Neural cell (in vitro differentiated cells): Measurements from ENCODE around the gene TOB1.

Experiments used
- CTCF ChIP-seq: fragments of 450-650 bp; IDR thresholded peaks from 2 replicates; pipeline ENCODE4 v1.5.1; 2014; ENCODE audit warnings: antibody characterized with exemption, mild to moderate bottlenecking, moderate library complexity; ENCODE audit not compliant: poor library complexity, severe bottlenecking
- EP300 ChIP-seq: fragments of 450-650 bp; conservative IDR thresholded peaks from 2 replicates; pipeline ENCODE4 v1.6.1; 2014; ENCODE audit warnings: antibody characterized with exemption, mild to moderate bottlenecking, moderate library complexity; ENCODE audit not compliant: poor library complexity, severe bottlenecking
- EZH2 ChIP-seq: fragments of 200-600, 300-800 bp; shearing (Covaris generic), sonication (generic); IDR thresholded peaks from 2 replicates; pipeline ENCODE4 v1.6.1; 2014; ENCODE audit warnings: antibody characterized with exemption, low read length, borderline replicate concordance, mild to moderate bottlenecking; ENCODE audit not compliant: insufficient read depth, poor library complexity, severe bottlenecking
- MXI1 ChIP-seq: fragments of 450-650 bp; conservative IDR thresholded peaks from 2 replicates; pipeline ENCODE4 v1.6.1; 2014; ENCODE audit warnings: antibody characterized with exemption, mild to moderate bottlenecking; ENCODE audit not compliant: poor library complexity, severe bottlenecking
- POLR2AphosphoS5 ChIP-seq: IDR thresholded peaks from 2 replicates; pipeline ENCODE4 v1.6.1; 2012
- RAD21 ChIP-seq: fragments of 450-650 bp; conservative IDR thresholded peaks from 2 replicates; pipeline ENCODE4 v1.6.1; 2014; ENCODE audit warnings: antibody characterized with exemption, mild to moderate bottlenecking, moderate library complexity
- REST ChIP-seq: IDR thresholded peaks from 2 replicates; pipeline ENCODE4 v1.6.1; 2012; ENCODE audit warnings: borderline replicate concordance
- SMC3 ChIP-seq: fragments of 450-650 bp; conservative IDR thresholded peaks from 2 replicates; pipeline ENCODE4 v1.6.1; 2014; ENCODE audit warnings: antibody characterized with exemption, mild to moderate bottlenecking, moderate library complexity; ENCODE audit not compliant: poor library complexity
- TAF1 ChIP-seq: IDR thresholded peaks from 2 replicates; pipeline ENCODE4 v1.6.1; 2012; ENCODE audit warnings: low read depth

GRCh38 chr17:50828508-50829170 is 37.5 kb downstream of the TOB1 start:
- TF ChIP-seq CTCF (no peak), POLR2AphosphoS5 (no peak), TAF1 (no peak), EP300 (no peak), EZH2 (no peak), REST (no peak), SMC3 (no peak), RAD21 (no peak), MXI1 (no peak)
